Endothelial cell of umbilical vein (primary cell): Measurements from ENCODE around the gene HLA-DPB1. TPM values are rescaled to one million over a fixed set of nuclear protein-coding genes. Genes with fewer than 3 reads are reported as not detected.

ENCODE experiments used
- BruUV-seq: library from RNA; stranded (reverse); fragments of 400-500 nt; replicated peaks from 2 replicates; lab custom pipeline; 2021; lab: Mats Ljungman, UMichigan
- CTCF ChIA-PET: fragments of 300-600, 350-600 bp; sonication (Branson Sonifier 250); formaldehyde crosslinking; loops from one replicate; lab custom pipeline; 2021; ENCODE audit warnings: antibody characterized with exemption, inconsistent platforms; lab: Charles Lee
- POLR2A ChIA-PET: fragments of 300-600, 350-600 bp; sonication (Branson Sonifier 250); formaldehyde crosslinking; loops from one replicate; lab custom pipeline; 2021; ENCODE audit warnings: antibody characterized with exemption, inconsistent platforms; lab: Charles Lee
- DNase-seq: peaks from one replicate; pipeline ENCODE4 v3.0.0-alpha.2; 2011; ENCODE audit warnings: low read depth, low spot score
- FAIRE-seq: peaks from 2 replicates; lab custom pipeline; 2011; peaks lifted over from hg19 to GRCh38; lab: Jason Lieb, UNC
- H2AFZ ChIP-seq: 2 replicates; pipeline ENCODE4 v1.6.0; 2012; ENCODE audit warnings: low read depth, low read length, control low read depth, inconsistent platforms
- H3K27ac ChIP-seq: 2 replicates; pipeline ENCODE4 v1.5.1; 2011; ENCODE audit warnings: low read depth, mild to moderate bottlenecking, control low read depth, low read length, moderate library complexity; ENCODE audit not compliant: insufficient read depth
- H3K27me3 ChIP-seq, 2 experiments: 2 replicates each; pipeline versions ENCODE4 v1.6.0 to v1.6.1; 2011; ENCODE audit warnings: low read length in 2 of 2, mixed read lengths in 1 of 2; ENCODE audit not compliant: control insufficient read depth in 2 of 2, insufficient read depth in 2 of 2
- H3K36me3 ChIP-seq, 2 experiments: 2 replicates in 1 of 2; 3 replicates in 1 of 2; pipeline ENCODE4 v1.5.1; 2011; ENCODE audit warnings: low read length in 2 of 2, mild to moderate bottlenecking in 1 of 2, moderate library complexity in 1 of 2; ENCODE audit not compliant: control insufficient read depth in 2 of 2, insufficient read depth in 2 of 2; ENCODE audit errors: extremely low read depth in 1 of 2
- H3K4me1 ChIP-seq: 3 replicates; pipeline ENCODE4 v1.5.1; 2011; ENCODE audit warnings: mild to moderate bottlenecking, low read length; ENCODE audit not compliant: control insufficient read depth, insufficient read depth; ENCODE audit errors: extremely low read depth
- H3K4me2 ChIP-seq: 2 replicates; pipeline ENCODE4 v1.6.1; 2011; ENCODE audit warnings: low read length, control low read depth, mixed read lengths; ENCODE audit not compliant: insufficient read depth
- H3K4me3 ChIP-seq, 3 experiments: fragments of 200-600 bp in 1 of 3; sonication (generic), shearing (Covaris generic) in 1 of 3; replicated peaks in 1 of 3; 2 replicates each; pipeline ENCODE4 v1.5.1; 2011 to 2016; ENCODE audit warnings: control low read depth in 3 of 3, low read length in 3 of 3, mild to moderate bottlenecking in 2 of 3, inconsistent platforms in 1 of 3, low read depth in 1 of 3, moderate library complexity in 1 of 3; ENCODE audit not compliant: insufficient read depth in 1 of 3
- H3K79me2 ChIP-seq: 2 replicates; pipeline ENCODE4 v1.6.0; 2012; ENCODE audit warnings: low read length, inconsistent platforms; ENCODE audit not compliant: control insufficient read depth, insufficient read depth
- H3K9ac ChIP-seq: replicated peaks from 2 replicates; pipeline ENCODE3; 2011; ENCODE audit warnings: low read length, control low read depth; ENCODE audit not compliant: insufficient read depth; ENCODE audit errors: extremely low read depth
- H3K9me1 ChIP-seq: replicated peaks from 3 replicates; pipeline ENCODE4 v1.6.0; 2011; ENCODE audit warnings: mild to moderate bottlenecking, low read length; ENCODE audit not compliant: control insufficient read depth, insufficient read depth; ENCODE audit errors: extremely low read depth
- H3K9me3 ChIP-seq: replicated peaks from 2 replicates; pipeline ENCODE4 v1.5.1; 2012; ENCODE audit warnings: low read length, inconsistent platforms; ENCODE audit not compliant: control insufficient read depth, insufficient read depth
- H4K20me1 ChIP-seq: replicated peaks from 2 replicates; pipeline ENCODE3; 2011; ENCODE audit warnings: mild to moderate bottlenecking, low read length; ENCODE audit not compliant: control insufficient read depth, insufficient read depth; ENCODE audit errors: extremely low read depth
- EZH2 ChIP-seq: IDR thresholded peaks from 2 replicates; pipeline ENCODE4 v1.6.1; 2012; ENCODE audit warnings: borderline replicate concordance, low read depth, mild to moderate bottlenecking, moderate library complexity, low read length, inconsistent platforms; ENCODE audit not compliant: severe bottlenecking
- FOS ChIP-seq: IDR thresholded peaks from 2 replicates; pipeline ENCODE4 v1.6.1; 2011; ENCODE audit warnings: mild to moderate bottlenecking, low read length, moderate library complexity, borderline replicate concordance; ENCODE audit not compliant: insufficient read depth
- GATA2 ChIP-seq: IDR thresholded peaks from 2 replicates; pipeline ENCODE4 v1.7.0; 2011; ENCODE audit warnings: low read depth, mild to moderate bottlenecking, moderate library complexity, mixed read lengths, low read length; ENCODE audit not compliant: insufficient read length, insufficient read depth
- JUN ChIP-seq: IDR thresholded peaks from 2 replicates; pipeline ENCODE4 v1.6.1; 2011; ENCODE audit warnings: borderline replicate concordance, low read depth; ENCODE audit not compliant: insufficient read length, insufficient read depth
- MYC ChIP-seq: IDR thresholded peaks from one replicate; pipeline ENCODE4 v1.6.1; 2011; ENCODE audit warnings: mild to moderate bottlenecking, low read depth, low read length
- POLR2A ChIP-seq: IDR thresholded peaks from 2 replicates; pipeline ENCODE4 v1.6.1; 2012; ENCODE audit warnings: low read depth, mild to moderate bottlenecking, control low read depth, low read length
- POLR2AphosphoS5 ChIP-seq: IDR thresholded peaks from 2 replicates; pipeline ENCODE4 v1.6.1; 2012; ENCODE audit warnings: low read depth, mild to moderate bottlenecking, control low read depth, low read length, moderate library complexity; ENCODE audit not compliant: insufficient read depth
- dilution Hi-C: fragments of 300-500 bp; cut with MboI; formaldehyde crosslinking; loops from one replicate; pipeline ENCODE4 v1.15.0; 2019; ENCODE audit warnings: low sequenced_read_pairs; ENCODE audit not compliant: extremely low pct_ligation_motif_present
- intact Hi-C: fragments of 100-400 bp; cut with micrococcal nuclease; formaldehyde crosslinking; loops from one replicate; pipeline ENCODE4 v1.10.0; 2022
- polyA plus RNA-seq, 4 experiments: library from polyadenylated mRNA; depleted of rRNA in 3 of 4; stranded (reverse) in 3 of 4; unstranded in 1 of 4; fragments of >200 nt; gene quantifications; 2 replicates each; pipeline versions ENCODE4 v1.2.1 to v1.2.3, GENCODE V29; 2011 to 2012; ENCODE audit warnings: missing spikeins in 1 of 4
- total RNA-seq: library from RNA; stranded (reverse); gene quantifications from 2 replicates; pipeline ENCODE4 v1.2.3, GENCODE V29; 2021
- TF ChIP-seq, protein P1 (sequence below): IDR thresholded peaks from 2 replicates; pipeline ENCODE4 v1.6.1; 2011; ENCODE audit not compliant: insufficient read depth, insufficient read length
- TF ChIP-seq, protein P2 (sequence below), 2 donors: IDR thresholded peaks; 1 replicate in 1 of 2; 2 replicates in 1 of 2; pipeline ENCODE4 v1.5.1; 2011; ENCODE audit warnings: low read length in 2 of 2, mild to moderate bottlenecking in 2 of 2, moderate library complexity in 2 of 2, control low read depth in 1 of 2, inconsistent platforms in 1 of 2, low read depth in 1 of 2; ENCODE audit not compliant: insufficient read depth in 1 of 2; ENCODE audit errors: extremely low read depth in 1 of 2

The HLA-DPB1 gene
- total and polyA plus RNA-seq, 2 donors (not counting 3 experiments of a cell fraction or from before 2014, with no cell fraction given) = 2.3 to 38.0 TPM

GRCh38 chr6:33049323-33050013 lies 26.3 kb upstream of the HLA-DPB1 start:
- Histone ChIP-seq H3K9me3 (no peaks in the 10 kb centered on the region), H3K27ac (no peak overlapping the region), H3K4me2 (no peak overlapping the region), H3K4me1 (no peaks in the 10 kb centered on the region), H3K79me2 (no peaks in the 10 kb centered on the region), H4K20me1 (no peaks in the 10 kb centered on the region), H3K9me1 (no peaks in the 10 kb centered on the region), H3K27me3 (peaks cover 20 to 23% of the 10 kb centered on the region in 2 experiments), H3K9ac (no peak overlapping the region), H3K36me3 (no peaks in the 10 kb centered on the region), H2AFZ (no peak overlapping the region), H3K4me3 (no peak overlapping the region)
- FAIRE-seq (no peak), DNase-seq (no peak)
- POLR2A ChIA-PET = no interaction called here
- dilution Hi-C loops (no loop called here), intact Hi-C loops (no loop called here)
- CTCF ChIA-PET = interaction anchor here (0.8 to 2.3 kb wide), 6 partner anchors 13 to 178 kb away, joined by 3 to 6 read pairs (median 3); no protein-coding TSS in a partner anchor
- TF ChIP-seq EZH2 (no peak), JUN (no peak)
- no TSS peak for BruUV-seq

DNA sequence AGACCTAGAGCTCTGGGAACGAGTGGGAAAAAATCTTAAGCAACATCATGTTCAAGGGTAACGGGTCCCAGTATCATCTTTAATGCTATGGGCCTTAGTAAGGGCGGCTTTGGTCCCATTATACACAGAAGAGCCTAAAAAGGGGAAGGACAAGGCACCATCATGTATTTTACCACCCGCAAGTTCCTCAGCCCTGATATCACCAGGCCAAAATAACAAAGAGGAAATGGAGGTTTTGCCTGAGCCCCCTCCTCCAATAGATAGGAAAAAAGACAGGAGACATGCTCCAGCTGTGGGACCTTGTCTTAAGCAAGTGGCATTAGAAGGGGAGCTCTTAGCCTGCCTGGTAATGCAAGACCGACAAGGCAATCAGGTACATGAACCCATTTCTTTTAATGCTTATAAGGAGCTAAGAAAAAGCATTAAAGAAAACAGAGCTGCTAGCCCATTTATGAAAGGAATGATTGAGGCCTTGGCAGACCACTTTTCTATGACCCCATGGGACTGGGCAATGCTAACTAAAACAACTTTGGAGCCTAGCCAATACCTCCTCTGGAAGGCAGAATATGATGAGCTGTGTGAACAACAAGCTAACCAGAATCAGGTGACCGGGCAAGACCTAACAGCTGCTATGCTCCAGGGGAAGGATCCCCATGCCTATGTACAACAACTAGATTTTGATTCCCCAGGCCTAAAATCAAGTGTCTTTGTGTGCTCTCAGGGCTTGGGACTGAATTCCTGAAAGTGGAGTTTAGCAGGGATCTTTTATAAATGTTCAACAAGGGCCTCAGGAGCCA lies 25.6 kb upstream of the HLA-DPB1 start:
- H3K9me3 ChIP-seq = no peaks in the 10 kb centered on the region
- no peak overlapping the region for H3K27ac ChIP-seq
- ChIA-PET CTCF (interaction anchor here (0.8 to 2.3 kb wide), 4 partner anchors 14 to 179 kb away, joined by 3 to 6 read pairs (median 4); no protein-coding TSS in a partner anchor), POLR2A (no interaction called here)
- FAIRE-seq (no peak), DNase-seq (no peak)
- H3K4me2 ChIP-seq = no peak overlapping the region
- H2AFZ ChIP-seq = no peak overlapping the region
- H3K79me2 ChIP-seq = no peaks in the 10 kb centered on the region
- H3K27me3 ChIP-seq = peaks cover 22 to 23% of the 10 kb centered on the region in 2 experiments
- dilution Hi-C loops (no loop called here), intact Hi-C loops (no loop called here)
- no peaks in the 10 kb centered on the region for H3K36me3 ChIP-seq
- BruUV-seq = no TSS peak
- H3K4me1 ChIP-seq = no peaks in the 10 kb centered on the region
- H4K20me1 ChIP-seq = no peaks in the 10 kb centered on the region
- H3K9ac ChIP-seq = no peak overlapping the region
- no peak for TF ChIP-seq POLR2A
- no peak for TF ChIP-seq FOS
- TF ChIP-seq GATA2 = no peak
- no peak for TF ChIP-seq EZH2
- TF ChIP-seq, protein P1, sequence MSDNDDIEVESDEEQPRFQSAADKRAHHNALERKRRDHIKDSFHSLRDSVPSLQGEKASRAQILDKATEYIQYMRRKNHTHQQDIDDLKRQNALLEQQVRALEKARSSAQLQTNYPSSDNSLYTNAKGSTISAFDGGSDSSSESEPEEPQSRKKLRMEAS = no peak
- TF ChIP-seq POLR2AphosphoS5 = no peak
- TF ChIP-seq, protein P2, sequence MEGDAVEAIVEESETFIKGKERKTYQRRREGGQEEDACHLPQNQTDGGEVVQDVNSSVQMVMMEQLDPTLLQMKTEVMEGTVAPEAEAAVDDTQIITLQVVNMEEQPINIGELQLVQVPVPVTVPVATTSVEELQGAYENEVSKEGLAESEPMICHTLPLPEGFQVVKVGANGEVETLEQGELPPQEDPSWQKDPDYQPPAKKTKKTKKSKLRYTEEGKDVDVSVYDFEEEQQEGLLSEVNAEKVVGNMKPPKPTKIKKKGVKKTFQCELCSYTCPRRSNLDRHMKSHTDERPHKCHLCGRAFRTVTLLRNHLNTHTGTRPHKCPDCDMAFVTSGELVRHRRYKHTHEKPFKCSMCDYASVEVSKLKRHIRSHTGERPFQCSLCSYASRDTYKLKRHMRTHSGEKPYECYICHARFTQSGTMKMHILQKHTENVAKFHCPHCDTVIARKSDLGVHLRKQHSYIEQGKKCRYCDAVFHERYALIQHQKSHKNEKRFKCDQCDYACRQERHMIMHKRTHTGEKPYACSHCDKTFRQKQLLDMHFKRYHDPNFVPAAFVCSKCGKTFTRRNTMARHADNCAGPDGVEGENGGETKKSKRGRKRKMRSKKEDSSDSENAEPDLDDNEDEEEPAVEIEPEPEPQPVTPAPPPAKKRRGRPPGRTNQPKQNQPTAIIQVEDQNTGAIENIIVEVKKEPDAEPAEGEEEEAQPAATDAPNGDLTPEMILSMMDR (IDR thresholded peaks at IDR 0.05; ENCODE audit: extremely low read depth in 1 of 2, insufficient read depth in 1 of 2, low read depth in 1 of 2, low read length in 2 of 2) = no peak
- no peak for TF ChIP-seq MYC
- no peak for TF ChIP-seq JUN
- H3K4me3 ChIP-seq = no peak overlapping the region
- no peaks in the 10 kb centered on the region for H3K9me1 ChIP-seq
